Measurements from ENCODE around the gene CLEC4F. TPM values are rescaled to one million over a fixed set of nuclear protein-coding genes. Genes with fewer than 3 reads are reported as not detected.

The CLEC4F gene
- total RNA-seq, 2 experiments from 2014 or later, result not detected

DNA sequence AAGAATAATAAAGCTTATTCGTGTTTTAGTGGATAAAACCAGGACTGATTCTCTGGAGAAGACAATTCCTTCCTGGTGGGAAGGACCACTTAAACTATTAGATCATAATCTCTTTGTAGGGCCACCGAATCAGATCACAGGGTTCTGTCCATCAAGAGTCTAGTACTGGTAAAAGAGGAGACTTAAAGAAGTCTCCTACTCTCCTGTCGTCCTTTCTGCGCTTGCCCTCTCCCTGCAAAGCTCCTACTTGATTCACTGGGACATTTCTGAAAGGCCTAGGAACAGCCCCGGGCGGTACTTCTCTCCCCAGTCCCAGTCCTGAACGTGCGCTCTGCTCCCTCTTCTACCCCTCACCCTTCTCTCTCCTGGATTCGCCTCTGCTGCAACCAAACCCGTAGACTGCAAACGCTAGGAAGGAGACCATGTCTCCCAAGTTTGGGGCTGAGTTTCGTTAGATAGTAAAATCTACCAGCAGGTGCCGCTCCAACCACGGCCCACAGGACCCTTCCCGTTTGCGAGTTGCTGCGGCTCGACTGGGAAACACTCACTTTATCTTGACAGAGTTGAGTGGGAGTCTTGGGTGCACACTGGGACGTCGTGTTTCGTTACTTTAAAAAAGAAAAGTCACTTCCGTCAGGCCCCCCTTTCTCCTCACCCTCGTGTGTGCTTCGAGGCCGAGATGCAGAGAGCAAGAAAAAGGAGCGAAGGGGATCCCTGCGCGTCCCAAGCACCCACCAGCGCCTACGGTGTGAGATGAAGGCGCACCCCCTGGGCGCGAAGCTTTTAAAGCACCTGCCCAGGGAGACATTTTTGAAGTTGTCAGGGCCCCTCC, 30.9 kb downstream of the CLEC4F start:
- H3K4me1 Mint-ChIP-seq (ENCODE audit: low read depth), result peaks cover 13% of the 10 kb centered on the region
- H3K4me3 ChIP-seq (ENCODE audit: low read length), result peak overlapping the region; percentile 38
- H3K4me3 Mint-ChIP-seq, result peak overlapping the region; percentile 81
- TF ChIP-seq, protein P1, sequence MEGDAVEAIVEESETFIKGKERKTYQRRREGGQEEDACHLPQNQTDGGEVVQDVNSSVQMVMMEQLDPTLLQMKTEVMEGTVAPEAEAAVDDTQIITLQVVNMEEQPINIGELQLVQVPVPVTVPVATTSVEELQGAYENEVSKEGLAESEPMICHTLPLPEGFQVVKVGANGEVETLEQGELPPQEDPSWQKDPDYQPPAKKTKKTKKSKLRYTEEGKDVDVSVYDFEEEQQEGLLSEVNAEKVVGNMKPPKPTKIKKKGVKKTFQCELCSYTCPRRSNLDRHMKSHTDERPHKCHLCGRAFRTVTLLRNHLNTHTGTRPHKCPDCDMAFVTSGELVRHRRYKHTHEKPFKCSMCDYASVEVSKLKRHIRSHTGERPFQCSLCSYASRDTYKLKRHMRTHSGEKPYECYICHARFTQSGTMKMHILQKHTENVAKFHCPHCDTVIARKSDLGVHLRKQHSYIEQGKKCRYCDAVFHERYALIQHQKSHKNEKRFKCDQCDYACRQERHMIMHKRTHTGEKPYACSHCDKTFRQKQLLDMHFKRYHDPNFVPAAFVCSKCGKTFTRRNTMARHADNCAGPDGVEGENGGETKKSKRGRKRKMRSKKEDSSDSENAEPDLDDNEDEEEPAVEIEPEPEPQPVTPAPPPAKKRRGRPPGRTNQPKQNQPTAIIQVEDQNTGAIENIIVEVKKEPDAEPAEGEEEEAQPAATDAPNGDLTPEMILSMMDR (IDR thresholded peaks at IDR 0.05), result peak; percentile 66
- peaks cover 11% of the 10 kb centered on the region for H3K4me1 ChIP-seq (ENCODE audit: insufficient read depth, low read length)
- peaks cover 0 to 5% of the 10 kb centered on the region in 2 experiments for H3K9me3 ChIP-seq (ENCODE audit: control insufficient read depth in 1 of 2, insufficient read depth in 1 of 2, low read length in 2 of 2)
- peaks cover 71% of the 10 kb centered on the region for H3K27me3 Mint-ChIP-seq
- DNase-seq (peak; percentile 36 to 79 (median 56)), ATAC-seq (ENCODE audit: poor library complexity) (peak; percentile 73)
- peaks cover 31 to 53% of the 10 kb centered on the region in 2 experiments for H3K27me3 ChIP-seq (ENCODE audit: control insufficient read depth in 1 of 2, insufficient read depth in 2 of 2, low read length in 2 of 2)
- no peaks in the 10 kb centered on the region for H3K36me3 ChIP-seq (ENCODE audit: insufficient read depth, low read length)
- ChIA-PET POLR2A (interaction anchor here (0.8 kb wide), 1 partner anchor 82 kb away, joined by 3 read pairs; no protein-coding TSS in a partner anchor), CTCF (interaction anchor here (0.6 to 2.2 kb wide), 2 partner anchors 9 to 82 kb away, joined by 4 to 5 read pairs; no protein-coding TSS in a partner anchor)
- no peaks in the 10 kb centered on the region for H3K36me3 Mint-ChIP-seq (ENCODE audit: low read depth)
- no peak overlapping the region for H3K27ac Mint-ChIP-seq
- intact Hi-C loops (cut with DNase I, micrococcal nuclease), result loop anchor here (1.0 to 5.0 kb wide), 6 partner anchors 73 to 487 kb away; partner anchors contain the start of gene FAM136A (in 1 of the 2)
- H3K27ac ChIP-seq (ENCODE audit: low read depth in 1 of 2, low read length in 2 of 2), result no peak overlapping the region
- no peaks in the 10 kb centered on the region for H3K9me3 Mint-ChIP-seq

- H3K4me1 Mint-ChIP-seq (ENCODE audit: low read depth), result peaks cover 13% of the 10 kb centered on the region
- H3K27me3 Mint-ChIP-seq, result peaks cover 41% of the 10 kb centered on the region
- ATAC-seq (ENCODE audit: poor library complexity) (peak; percentile 80), DNase-seq (peak in 12 of 14 experiments; percentile 9 to 70 (median 36))
- no peak overlapping the region for H3K27ac Mint-ChIP-seq
- ChIA-PET POLR2A (interaction anchor here (1.3 kb wide), 1 partner anchor 128 kb away, joined by 4 read pairs; no protein-coding TSS in a partner anchor), CTCF (interaction anchor here (1.3 to 1.4 kb wide), 2 partner anchors 16 to 130 kb away, joined by 3 to 5 read pairs; no protein-coding TSS in a partner anchor)
- Histone ChIP-seq H3K9me3 (ENCODE audit: control insufficient read depth in 1 of 2, insufficient read depth in 1 of 2, low read length in 2 of 2) (peaks cover 0 to 4% of the 10 kb centered on the region in 2 experiments), H3K4me3 (ENCODE audit: low read length) (no peak overlapping the region), H3K4me1 (ENCODE audit: insufficient read depth, low read length) (peaks cover 10% of the 10 kb centered on the region), H3K27me3 (ENCODE audit: control insufficient read depth in 1 of 2, insufficient read depth in 2 of 2, low read length in 2 of 2) (peaks cover 21 to 38% of the 10 kb centered on the region in 2 experiments), H3K36me3 (ENCODE audit: insufficient read depth, low read length) (no peaks in the 10 kb centered on the region), H3K27ac (ENCODE audit: low read depth in 1 of 2, low read length in 2 of 2) (no peak overlapping the region)
- TF ChIP-seq, protein P1 (IDR thresholded peaks at IDR 0.05), result peak; percentile 54
- H3K9me3 Mint-ChIP-seq, result no peaks in the 10 kb centered on the region
- no peak overlapping the region for H3K4me3 Mint-ChIP-seq
- H3K36me3 Mint-ChIP-seq (ENCODE audit: low read depth), result no peaks in the 10 kb centered on the region
- intact Hi-C loops (cut with DNase I, micrococcal nuclease), result loop anchor here (1.0 to 5.0 kb wide), 4 partner anchors 87 to 483 kb away; partner anchors contain the start of gene FAM136A (in 1 of the 2)
Observed at GRCh38 chr2:70785137-70785911, 35.1 kb downstream of the CLEC4F start.

GRCh38 chr2:70784320-70784719, 36.1 kb downstream of the CLEC4F start:
- no peak overlapping the region for H3K27ac ChIP-seq (ENCODE audit: low read depth in 1 of 2, low read length in 2 of 2)
- H3K9me3 ChIP-seq (ENCODE audit: control insufficient read depth in 1 of 2, insufficient read depth in 1 of 2, low read length in 2 of 2), result no peaks in the 10 kb centered on the region
- DNase-seq, result no peak
- Mint-ChIP-seq H3K27me3 (peaks cover 35% of the 10 kb centered on the region), H3K27ac (no peak overlapping the region), H3K9me3 (no peaks in the 10 kb centered on the region), H3K36me3 (ENCODE audit: low read depth) (no peaks in the 10 kb centered on the region), H3K4me3 (no peak overlapping the region), H3K4me1 (ENCODE audit: low read depth) (peaks cover 7% of the 10 kb centered on the region)
- peaks cover 12 to 28% of the 10 kb centered on the region in 2 experiments for H3K27me3 ChIP-seq (ENCODE audit: control insufficient read depth in 1 of 2, insufficient read depth in 2 of 2, low read length in 2 of 2)
- no peak for ATAC-seq (ENCODE audit: poor library complexity)
- CTCF ChIA-PET, result interaction anchor here (1.3 kb wide), 1 partner anchor 129 kb away, joined by 5 read pairs; no protein-coding TSS in a partner anchor
- H3K4me3 ChIP-seq (ENCODE audit: low read length), result no peak overlapping the region
- H3K4me1 ChIP-seq (ENCODE audit: insufficient read depth, low read length), result peaks cover under 1% of the 10 kb centered on the region
- POLR2A ChIA-PET, result no interaction called here
- TF ChIP-seq, protein P1 (IDR thresholded peaks at IDR 0.05), result no peak
- H3K36me3 ChIP-seq (ENCODE audit: insufficient read depth, low read length), result no peaks in the 10 kb centered on the region
- intact Hi-C loops (cut with DNase I, micrococcal nuclease), result no loop called here

Measured in CD4-positive, alpha-beta T cell (primary cell).